Renal cortex interstitium (tissue), 11 donors: ENCODE results near the gene ARHGEF1. TPM values are rescaled to one million over a fixed set of nuclear protein-coding genes. Genes with fewer than 3 reads are reported as not detected.
"Not testable (repeated sequence)": the region's sequence is repeated elsewhere in the genome, so short reads cannot be mapped to it uniquely, and the experiment has no call there.

Experiments
- DNase-seq, 11 donors: peaks; one replicate each; pipeline ENCODE4 v3.0.0-alpha.2; 2013; ENCODE audit warnings: low read depth in 9 of 11, low spot score in 4 of 11; ENCODE audit errors: extremely low read depth in 1 of 11
- polyA plus RNA-seq, 3 donors: library from polyadenylated mRNA; unstranded; fragments of 120-200 nt; gene quantifications; one replicate each; pipeline ENCODE4 v1.2.1, GENCODE V29; 2013; ENCODE audit not compliant: insufficient read length in 3 of 3

Gene ARHGEF1
- polyA plus RNA-seq, 3 donors = 40.1 to 63.7 (median 50.7) TPM

DNA sequence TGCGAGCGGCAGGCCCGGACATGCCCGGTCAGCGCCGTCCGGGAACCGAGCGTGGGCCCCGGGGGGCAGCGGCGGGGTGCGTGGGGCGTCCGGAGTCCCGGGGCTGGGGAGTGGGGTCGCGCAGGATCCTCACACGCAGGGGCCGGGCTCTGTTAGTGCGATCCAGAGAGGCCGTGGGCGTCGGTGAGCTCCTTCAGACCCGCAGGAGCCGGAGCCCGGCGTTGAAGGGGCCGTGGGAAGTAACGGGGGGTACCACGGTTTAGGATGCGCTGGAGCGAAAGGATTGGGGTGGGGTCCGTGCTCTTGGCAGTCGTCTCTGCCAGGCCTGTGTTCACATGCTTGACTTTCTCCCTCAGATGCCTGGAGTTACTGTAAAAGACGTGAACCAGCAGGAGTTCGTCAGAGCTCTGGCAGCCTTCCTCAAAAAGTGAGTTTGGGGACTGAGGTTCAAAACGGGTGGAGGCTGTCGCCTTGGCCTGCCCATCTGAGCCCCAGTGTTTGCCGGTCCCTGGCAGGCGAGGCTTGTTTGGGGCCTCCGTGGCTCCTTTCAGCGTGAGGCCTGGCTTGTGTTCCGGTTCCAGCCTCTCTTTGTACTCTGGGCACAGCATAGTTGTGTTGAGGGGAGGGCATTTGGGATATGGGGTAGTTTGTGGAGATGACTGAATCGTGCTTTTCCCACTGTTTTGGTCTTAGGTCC lies 22.4 kb upstream of the ARHGEF1 start:
- no peak for DNase-seq

DNA sequence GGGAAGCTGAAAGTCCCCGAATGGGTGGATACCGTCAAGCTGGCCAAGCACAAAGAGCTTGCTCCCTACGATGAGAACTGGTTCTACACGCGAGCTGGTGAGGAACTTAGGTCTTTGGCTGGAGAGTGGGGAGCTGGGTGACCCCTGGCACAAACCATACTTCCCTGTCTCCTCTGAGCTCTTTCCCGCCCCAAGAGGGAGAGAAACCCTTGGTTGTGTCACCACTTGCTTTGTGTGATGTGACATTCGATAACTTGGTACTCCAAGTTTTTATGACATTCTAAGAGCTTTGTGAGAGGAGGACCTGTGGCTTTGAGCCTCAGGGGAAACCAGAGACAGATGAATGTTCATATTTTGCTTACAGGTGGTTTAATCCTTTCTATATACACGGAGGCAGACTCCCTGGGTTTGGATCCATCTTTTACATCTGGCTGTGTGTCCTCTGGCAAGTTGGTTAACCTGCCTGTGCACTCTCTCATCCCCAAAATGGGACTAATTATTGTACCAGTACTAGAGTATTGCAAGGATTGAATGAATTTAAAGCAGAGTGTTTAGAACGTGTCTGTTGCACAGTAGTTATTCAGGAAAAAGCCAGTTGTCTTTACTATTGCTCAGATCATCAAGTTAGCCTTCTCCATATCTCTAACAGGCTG lies 21.7 kb upstream of the ARHGEF1 start:
- no peak for DNase-seq

DNA sequence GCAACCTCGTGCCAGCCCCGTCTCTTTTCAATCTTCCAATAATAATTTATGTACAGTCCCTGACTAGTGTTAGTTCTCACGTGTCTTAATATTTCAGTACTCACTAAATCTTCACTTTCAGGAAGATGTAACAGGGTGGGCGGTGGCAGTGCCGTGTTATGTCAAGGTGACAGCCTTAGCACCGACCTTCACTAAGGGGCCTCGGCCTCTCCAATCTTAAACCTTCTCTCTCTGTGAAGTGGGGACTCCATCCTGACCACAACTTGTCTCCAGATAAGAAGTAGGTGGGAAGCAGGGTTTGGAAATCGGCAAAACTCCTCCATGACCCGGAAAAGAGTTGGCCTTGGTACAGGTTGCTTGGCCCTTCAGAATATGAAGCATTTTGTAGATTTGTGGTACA lies 21.1 kb upstream of the ARHGEF1 start:
- no peak for DNase-seq

DNA sequence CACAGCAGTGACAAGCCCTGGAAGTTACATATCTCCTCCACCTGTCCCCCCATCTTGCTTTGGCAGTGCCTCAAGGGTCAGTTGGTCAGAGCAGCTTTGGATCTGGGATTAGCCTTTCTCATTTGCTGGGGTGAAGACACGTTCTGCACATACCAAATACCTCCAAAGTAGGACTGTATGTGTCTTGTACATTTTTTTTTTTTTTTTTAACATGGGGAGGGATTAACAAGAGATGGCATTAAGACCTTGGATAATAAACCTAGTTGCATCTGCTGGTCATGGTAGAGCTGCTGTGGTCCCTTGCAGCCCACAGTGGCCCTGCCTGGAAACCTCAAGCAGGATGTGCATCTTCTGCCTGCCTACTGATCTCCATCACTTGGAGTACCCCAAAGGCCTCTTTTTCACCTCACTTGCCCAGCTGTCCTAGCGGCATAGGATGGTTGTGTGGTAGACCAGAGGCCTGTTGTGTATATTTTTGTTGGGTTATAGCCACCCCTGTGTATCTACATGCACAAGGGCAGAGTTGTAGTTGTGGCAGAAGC lies 20.5 kb upstream of the ARHGEF1 start:
- no peak for DNase-seq

DNA sequence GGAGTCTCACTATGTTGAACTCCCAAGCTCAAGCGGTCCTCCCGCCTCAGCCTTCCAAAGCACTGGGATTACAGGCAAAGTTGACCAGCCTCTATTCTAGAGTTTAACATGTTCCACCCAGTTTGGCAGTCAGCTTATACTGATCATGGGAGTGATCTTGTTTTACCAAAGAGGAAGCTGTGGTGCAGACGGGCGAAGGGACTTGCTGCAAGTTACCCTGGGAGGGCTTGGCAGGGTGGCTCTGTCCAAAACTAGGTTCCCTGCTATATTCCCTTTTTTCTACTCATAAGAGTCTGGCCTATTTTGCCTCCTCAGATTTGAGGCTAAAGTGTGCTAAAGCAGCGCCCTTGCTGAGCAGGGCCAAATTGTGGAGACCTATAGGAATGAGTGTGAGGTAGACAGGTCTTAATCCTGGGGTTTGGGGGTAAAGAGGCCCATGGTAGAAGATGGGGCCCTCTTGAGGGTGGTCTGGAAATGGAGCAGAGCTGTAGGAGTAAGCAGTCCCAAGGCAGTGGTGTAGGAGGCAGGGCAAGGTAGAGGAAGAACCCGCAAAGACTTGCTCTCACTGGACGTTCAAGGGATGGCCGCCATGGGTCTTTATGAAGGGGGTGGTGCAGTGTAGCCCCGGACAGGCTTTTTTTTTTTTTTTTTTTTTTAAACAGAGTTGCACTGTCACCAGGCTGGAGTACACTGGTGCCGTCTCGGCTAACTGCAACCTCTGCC lies 19.6 kb upstream of the ARHGEF1 start:
- DNase-seq = no peak

DNA sequence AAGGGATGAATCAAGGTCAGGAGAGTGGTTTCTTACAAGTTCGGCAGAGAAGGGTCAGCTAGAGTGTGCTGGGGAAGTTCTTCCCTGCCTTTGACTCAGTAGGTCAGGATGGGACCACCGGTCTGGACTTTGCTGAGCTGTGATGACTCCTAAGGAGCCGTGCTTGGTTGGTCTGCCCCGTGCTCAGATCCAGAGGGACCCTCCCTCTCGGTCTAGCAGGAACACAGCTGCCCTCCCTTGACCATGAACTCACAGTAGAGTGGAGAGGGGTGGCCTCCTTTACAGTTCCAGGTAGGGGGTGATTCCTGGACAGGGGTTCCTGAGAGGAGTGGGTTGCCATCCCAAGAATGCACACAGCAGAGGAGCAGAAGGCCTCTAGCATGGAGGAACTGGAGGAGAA lies 18.6 kb upstream of the ARHGEF1 start:
- DNase-seq = no peak

DNA sequence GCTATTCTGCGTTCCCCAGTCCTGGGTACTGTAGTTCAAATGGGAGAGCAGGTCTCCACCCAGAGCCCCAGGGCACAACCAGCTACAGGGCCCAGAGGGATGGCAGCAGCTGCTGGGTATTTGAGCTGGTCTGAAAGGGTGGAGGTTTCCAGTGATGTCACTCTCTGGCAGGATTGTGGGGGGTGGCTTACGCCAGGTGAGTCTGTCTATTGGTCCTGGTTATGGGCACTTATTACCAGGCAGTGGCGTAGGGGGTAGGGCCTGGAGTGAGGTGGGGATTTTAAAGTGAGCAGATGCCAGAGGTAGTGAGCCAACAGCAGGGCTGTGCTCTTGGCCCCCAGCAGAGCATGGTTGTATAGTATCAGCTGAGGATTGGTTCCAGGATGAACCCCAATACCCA lies 16.7 kb upstream of the ARHGEF1 start:
- DNase-seq = no peak

DNA sequence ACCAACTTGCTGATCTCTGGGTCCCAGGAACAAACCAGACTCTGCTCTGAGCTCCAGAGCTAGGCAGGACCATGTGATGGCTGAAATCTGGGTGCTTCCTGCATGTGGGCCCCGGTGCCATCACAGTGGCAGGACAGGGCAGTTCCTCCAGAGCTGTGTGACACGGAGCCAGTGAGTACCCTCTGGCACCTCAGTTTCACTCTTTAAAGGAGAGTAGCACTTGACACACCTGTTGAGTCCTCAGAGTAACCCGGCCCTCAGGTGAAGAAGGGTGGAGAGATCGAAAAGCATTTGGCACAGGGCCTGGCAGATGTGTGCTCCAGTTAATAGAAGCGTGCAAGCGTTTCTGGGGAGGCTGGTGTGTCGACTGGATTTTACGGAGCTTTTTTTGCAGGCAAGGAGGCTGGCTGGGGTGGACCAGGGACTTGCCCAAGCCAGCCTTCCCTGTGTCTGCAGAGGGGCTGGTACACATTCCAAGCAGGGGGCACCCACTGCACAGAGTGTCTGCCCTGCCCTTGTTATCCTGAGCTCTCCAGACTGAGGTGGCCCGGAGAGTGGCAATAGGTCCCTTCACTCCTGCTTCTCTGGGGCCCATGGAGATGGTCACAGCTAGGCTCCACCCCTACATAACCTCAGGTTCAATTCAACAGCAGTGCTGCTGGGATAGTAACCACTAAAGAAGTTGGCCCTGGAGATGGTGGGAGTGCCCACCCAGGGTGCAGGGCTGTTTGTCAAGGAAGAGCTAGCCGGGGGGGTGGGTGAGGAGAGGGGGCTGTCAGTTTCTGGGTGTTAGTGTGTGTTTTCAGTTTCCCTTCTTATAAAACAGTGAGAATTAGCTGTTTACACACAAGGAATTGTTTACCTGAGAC lies 14.6 kb upstream of the ARHGEF1 start:
- DNase-seq = no peak

DNA sequence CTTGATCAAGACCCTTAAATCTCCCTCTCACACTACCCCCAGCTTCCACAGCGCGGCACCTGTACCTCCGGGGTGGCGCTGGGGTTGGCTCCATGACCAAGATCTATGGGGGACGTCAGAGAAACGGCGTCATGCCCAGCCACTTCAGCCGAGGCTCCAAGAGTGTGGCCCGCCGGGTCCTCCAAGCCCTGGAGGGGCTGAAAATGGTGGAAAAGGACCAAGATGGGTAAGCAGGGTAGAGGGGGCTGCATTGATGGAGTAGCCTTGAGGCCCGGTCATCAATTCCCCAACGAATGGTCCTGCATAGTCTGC lies 14.0 kb upstream of the ARHGEF1 start:
- DNase-seq = no peak

DNA sequence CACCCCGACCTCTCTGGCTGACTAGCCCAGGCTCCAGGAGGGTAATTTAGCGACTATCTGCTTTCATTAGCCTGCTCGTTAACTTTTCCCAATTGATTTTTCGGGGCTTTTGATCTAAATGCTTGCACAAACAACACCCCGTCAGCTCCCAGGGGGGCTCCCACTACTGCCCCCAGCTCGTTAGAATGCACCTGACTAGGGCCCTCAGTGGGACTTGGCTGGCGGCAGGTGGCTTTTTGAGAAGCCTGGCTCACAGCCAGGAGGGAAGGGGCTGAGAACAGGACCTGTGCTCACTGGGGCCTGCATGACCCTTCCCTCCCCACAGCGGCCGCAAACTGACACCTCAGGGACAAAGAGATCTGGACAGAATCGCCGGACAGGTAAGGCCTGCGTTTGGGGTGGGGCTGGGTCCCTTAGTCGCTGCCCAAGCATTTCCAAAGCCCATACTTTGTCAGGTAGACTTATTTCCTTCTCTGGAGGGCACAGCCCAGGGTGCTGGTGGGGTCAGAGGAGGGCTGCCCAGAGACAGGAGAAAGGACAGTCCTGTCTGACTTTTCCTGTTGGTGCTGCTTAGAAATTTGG lies 13.5 kb upstream of the ARHGEF1 start:
- no peak for DNase-seq

DNA sequence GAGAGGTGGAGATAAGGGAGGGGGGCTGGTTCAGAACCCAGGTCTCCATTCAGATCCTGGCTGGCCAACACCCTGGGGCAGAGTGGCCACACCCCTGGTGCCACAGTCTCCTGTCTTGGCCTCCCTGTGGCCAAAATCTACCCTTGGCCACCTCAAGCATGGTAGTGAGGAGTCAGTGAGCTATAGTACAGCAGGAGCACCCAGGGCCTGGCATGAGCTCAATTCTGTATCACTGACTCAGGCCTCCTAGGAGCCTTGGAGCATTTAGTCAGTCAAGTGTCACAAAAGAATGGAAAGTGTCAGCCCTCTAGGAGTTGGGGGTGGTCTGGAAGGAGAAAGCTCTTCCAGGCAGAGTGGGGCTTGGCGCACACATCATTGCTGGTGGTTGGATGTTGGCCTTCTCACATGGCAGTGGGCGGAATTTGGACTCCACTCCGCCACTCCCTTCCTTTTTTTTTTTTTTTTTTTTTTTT lies 12.5 kb upstream of the ARHGEF1 start:
- DNase-seq = no peak

DNA sequence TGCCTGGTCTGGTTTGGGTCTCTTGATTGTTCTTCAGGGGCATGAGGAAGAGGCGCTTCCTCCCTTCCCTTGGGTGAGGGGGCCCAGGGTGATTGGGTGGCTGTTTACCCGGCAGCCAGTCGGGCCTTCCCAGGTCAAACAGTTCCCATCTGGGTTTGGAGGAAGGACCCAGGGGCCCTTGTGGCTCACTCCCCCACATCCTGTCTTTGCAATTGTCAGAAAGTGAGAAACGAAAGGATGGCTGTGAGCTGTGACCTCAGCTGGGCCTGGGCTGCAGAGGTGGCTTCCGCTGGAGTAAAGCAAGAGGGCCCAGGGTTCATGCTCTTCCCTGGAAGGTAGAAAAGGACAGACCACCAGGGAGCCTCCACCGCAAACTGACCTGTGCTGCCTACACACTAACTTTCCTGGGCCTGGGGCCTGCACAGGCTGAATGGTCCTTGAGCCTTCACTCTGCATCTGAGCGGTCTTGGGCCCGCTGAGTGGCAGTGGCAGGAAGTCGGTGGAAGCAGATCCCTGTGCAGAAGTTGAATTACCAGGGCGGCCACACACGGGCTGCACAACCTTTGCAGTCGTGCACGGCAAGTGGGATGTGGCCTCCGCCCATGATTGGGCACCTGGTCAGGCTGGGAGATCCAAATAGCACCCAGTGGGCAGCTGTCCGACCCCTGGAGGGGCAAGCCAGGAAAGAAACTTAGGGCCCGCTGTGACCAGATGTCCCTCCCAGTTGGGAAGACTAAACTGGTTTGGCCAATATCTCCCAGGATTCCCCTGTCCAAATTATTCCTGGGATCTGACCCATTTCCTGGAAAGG lies 11.2 kb upstream of the ARHGEF1 start:
- no peak for DNase-seq

DNA sequence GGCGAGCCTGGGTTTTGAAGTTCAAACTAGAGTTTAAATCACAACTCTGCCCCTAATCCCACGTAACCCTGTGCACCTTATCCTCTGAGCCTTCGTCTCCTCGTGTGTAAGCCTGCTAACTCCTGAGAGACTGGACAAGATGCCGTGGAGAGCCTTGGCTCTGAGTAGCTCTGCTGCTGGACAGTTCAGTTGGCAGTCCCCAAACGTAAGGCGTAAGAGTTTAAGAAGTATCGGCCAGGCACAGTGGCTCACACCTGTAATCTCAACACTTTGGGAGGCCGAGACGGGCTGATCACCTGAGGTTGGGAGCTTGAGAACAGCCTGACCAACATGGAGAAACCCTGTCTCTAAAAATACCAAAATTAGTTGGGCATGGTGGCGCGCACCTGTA lies 10.6 kb upstream of the ARHGEF1 start:
- no peak for DNase-seq

DNA sequence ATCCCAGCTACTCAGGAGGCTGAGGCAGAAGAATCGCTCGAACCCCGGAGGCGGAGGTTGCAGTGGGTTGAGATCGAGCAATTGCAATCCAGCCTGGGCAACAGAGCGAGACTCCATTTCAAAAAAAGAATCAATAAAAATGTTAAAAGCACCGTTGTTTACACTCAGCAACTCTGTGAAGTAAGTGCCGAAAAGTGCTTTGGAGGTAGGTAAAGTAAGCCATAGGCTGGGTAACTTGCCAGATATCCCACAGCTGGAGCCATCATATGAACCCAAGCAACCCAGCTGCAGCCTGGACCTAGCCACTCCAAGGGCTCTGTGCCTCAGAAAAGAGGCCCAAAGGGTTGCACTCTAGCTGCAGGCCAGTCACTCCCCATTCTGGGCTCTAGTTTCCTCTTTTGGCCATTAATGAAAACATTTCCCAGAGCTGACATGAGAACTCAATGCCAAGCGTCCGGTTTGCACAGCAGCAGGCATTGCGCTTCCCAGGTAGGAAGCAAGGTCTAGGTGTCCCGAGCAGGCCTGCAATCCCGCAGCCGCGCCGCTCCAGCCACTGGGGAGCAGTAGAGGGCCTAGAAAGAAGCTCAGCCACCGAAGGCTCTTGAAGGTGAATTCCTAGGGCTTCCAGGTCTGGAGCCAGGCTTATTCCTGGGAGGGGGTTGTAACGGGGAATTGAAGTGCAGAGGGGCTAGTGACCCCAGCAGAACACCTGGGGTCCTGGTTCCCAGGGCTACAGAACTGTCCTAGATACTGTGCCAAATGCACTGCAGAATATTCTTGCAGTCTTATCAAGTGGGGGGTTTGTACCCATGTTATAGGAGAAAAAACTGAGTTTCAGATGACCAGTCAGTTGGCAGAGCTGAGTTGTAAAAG lies 10.0 kb upstream of the ARHGEF1 start:
- DNase-seq = peak in 3 of 11 donors; percentile 42 to 57 (median 47)

DNA sequence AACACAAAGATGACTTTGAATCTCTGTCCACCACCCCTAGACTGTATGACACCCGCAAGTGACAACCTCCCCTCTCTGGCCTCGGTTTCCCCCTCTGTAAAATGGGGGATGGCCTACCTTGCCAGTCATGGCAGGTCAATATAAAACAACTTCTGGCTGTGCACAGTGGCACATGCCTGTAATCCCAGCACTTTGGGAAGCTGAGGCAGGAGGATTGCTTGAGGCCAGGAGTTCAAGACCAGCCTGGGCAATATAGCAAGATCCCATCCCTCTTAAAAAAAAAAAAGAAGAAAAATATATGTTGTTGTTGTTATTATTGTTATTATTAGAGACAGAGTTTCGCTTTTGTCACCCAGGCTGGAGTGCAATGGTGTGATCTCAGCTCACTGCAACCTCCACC lies 7.0 kb upstream of the ARHGEF1 start:
- DNase-seq = not testable (repeated sequence)

DNA sequence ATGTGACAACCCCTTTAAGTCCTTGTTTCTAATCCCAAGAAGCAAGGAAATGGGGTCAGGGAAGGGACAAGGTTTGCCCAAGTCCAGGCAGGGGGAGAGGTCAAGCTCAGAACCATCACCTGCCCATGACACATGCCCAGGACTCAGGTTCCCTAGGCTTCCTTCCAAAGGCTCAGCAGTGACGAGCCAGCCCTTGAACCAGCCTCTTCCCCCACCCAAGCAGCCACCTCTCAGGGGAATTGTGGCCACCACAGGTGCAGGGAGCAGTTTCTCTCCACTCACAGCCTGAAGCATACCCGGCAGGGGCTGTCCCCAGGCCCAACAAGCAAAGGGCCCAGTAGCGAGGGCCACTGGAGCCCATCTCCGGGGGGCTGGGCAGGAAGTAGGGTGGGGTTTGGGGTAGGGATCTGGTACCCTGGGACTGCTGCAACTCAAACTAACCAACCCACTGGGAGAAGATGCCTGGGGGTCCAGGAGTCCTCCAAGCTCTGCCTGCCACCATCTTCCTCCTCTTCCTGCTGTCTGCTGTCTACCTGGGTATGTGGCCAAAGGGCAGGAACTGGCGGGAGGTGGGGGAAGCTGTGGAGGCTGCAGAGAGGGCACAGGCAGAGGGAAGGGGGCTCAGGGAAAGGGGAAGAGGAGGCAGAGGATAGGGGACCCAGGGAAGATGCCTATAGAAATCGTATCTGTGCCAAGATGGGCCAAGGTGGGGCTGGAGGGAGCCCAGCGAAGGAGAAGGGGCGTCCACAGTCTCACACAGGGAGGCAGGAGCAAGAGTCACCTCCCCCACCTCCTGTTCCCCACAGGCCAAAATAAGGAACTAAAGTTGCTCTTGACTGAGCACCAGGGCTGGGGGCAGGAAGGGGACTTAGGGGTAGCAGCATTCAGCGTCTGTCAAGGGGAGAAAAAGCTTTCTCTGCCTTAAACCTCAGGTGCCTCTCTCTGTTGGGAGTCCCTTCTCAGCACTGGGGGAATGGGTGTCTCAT lies 5.8 kb upstream of the ARHGEF1 start, which contains the start of gene CD79A:
Gene CD79A (plus strand): TSS at position 433 of the 986 bp plus-strand sequence. CDS start 26 bp downstream, at position 459.
- DNase-seq = no peak
